C4-2B (cell line): ENCODE data around the gene SNAPC2.
A peak's percentile ranks its signal among the peaks of the same experiment; 100 is the strongest.

Experiments
- H3K27ac ChIP-seq: fragments of 450-650 bp; 2 replicates; pipeline ENCODE4 v1.5.1; 2017
- ZFX ChIP-seq: fragments of 450-650 bp; IDR thresholded peaks from 2 replicates; pipeline ENCODE4 v1.6.1; 2017
- TF ChIP-seq, protein P1 (sequence below): fragments of 450-650 bp; conservative IDR thresholded peaks from 2 replicates; pipeline ENCODE4 v1.5.1; 2017; ENCODE audit warnings: mild to moderate bottlenecking

SNAPC2 gene

DNA sequence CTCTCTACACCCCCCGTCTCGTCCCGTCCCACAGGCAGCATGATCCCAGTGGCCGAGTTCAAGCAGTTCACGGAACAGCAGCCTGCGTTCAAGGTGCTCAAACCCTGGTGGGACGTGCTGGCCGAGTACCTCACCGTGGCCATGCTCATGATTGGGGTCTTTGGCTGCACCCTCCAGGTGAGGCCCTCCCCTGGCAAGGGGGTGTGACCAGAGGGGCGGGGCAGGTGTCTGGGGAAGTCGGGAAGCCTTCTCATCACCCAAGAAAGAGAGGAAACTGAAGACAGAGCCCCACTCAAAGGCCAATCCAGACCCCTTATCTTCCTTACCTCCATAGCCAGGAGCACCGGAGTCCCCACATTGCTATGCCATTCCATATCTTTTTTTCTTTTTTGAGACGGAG lies 24.6 kb upstream of the SNAPC2 start:
- TF ChIP-seq, protein P1, sequence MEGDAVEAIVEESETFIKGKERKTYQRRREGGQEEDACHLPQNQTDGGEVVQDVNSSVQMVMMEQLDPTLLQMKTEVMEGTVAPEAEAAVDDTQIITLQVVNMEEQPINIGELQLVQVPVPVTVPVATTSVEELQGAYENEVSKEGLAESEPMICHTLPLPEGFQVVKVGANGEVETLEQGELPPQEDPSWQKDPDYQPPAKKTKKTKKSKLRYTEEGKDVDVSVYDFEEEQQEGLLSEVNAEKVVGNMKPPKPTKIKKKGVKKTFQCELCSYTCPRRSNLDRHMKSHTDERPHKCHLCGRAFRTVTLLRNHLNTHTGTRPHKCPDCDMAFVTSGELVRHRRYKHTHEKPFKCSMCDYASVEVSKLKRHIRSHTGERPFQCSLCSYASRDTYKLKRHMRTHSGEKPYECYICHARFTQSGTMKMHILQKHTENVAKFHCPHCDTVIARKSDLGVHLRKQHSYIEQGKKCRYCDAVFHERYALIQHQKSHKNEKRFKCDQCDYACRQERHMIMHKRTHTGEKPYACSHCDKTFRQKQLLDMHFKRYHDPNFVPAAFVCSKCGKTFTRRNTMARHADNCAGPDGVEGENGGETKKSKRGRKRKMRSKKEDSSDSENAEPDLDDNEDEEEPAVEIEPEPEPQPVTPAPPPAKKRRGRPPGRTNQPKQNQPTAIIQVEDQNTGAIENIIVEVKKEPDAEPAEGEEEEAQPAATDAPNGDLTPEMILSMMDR, result no peak
- no peak for TF ChIP-seq ZFX
- peak overlapping the region; percentile 78 for H3K27ac ChIP-seq

DNA sequence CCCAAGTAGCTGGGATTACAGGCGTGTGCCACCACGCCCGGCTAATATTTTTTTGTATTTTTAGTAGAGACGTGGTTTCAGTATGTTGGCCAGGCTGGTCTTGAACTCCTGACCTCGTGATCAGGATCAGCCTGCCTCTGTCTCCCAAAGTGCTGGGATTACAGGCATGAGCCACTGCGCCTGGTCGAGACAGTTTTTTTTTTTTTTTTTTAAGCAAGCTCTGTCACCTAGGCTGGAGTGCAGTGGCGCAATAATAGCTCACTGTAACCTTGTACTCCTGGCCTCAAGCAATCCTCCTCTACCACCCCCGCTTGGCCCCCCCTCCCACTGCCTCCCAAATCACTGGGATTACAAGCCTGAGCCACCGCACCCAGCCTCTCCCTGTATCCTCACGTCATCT lies 22.8 kb upstream of the SNAPC2 start:
- no peak overlapping the region for H3K27ac ChIP-seq
- TF ChIP-seq ZFX, result no peak
- TF ChIP-seq, protein P1, result no peak

DNA sequence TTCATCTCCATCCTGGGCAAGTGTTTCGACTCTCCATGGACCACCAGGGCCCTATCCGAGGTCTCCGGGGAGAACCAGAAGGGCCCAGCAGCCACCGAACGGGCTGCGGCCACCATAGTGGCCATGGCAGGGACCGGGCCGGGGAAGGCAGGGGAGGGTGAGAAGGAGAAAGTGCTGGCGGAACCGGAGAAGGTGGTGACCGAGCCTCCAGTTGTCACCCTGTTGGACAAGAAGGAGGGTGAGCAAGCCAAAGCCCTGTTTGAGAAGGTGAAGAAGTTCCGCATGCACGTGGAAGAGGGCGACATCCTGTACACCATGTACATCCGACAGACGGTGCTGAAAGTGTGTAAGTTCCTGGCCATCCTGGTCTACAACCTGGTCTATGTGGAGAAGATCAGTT lies 21.2 kb upstream of the SNAPC2 start:
- no peak overlapping the region for H3K27ac ChIP-seq
- TF ChIP-seq, protein P1, result no peak
- no peak for TF ChIP-seq ZFX

DNA sequence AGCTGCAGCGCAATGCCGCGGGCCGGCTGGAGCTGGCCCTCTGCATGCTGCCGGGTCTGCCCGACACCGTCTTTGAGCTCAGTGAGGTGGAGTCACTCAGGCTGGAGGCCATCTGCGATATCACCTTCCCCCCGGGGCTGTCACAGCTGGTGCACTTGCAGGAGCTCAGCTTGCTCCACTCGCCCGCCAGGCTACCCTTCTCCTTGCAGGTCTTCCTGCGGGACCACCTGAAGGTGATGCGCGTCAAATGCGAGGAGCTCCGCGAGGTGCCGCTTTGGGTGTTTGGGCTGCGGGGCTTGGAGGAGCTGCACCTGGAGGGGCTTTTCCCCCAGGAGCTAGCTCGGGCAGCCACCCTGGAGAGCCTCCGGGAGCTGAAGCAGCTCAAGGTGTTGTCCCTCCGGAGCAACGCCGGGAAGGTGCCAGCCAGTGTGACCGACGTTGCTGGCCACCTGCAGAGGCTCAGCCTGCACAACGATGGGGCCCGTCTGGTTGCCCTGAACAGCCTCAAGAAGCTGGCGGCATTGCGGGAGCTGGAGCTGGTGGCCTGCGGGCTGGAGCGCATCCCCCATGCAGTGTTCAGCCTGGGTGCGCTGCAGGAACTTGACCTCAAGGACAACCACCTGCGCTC lies 20.3 kb upstream of the SNAPC2 start:
- TF ChIP-seq, protein P1, result no peak
- TF ChIP-seq ZFX, result no peak
- no peak overlapping the region for H3K27ac ChIP-seq

DNA sequence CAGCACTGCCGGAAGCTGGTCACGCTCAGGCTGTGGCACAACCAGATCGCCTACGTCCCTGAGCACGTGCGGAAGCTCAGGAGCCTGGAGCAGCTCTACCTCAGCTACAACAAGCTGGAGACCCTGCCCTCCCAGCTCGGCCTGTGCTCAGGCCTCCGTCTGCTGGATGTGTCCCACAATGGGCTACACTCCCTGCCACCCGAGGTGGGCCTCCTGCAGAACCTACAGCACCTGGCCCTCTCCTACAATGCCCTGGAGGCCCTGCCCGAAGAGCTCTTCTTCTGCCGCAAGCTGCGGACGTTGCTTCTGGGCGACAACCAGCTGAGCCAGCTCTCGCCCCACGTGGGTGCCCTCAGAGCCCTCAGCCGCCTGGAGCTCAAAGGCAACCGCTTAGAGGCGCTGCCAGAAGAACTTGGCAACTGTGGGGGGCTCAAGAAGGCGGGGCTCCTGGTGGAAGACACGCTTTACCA lies 19.7 kb upstream of the SNAPC2 start:
- H3K27ac ChIP-seq, result no peak overlapping the region
- TF ChIP-seq ZFX, result no peak
- TF ChIP-seq, protein P1, result no peak

DNA sequence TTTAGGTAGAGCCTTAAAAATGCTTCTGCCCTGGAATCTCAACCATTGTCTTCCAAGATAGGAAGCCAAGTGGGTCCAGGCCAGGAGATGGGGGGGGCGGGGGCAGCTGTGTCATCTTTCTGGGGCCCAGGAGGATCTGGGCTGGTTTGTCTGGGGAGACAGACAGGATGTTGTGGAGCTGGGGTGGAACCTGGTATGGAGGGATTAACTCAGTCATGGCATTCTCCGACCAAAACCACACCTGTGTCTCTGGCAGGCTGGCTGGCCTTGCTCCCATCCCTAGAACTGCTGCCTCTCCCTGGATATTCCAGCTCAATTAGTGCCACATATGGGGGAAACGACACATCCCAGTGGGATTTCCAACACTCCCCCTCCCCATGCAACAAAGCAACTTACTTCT lies 19.2 kb upstream of the SNAPC2 start:
- TF ChIP-seq ZFX, result no peak
- TF ChIP-seq, protein P1, result no peak
- no peak overlapping the region for H3K27ac ChIP-seq

DNA sequence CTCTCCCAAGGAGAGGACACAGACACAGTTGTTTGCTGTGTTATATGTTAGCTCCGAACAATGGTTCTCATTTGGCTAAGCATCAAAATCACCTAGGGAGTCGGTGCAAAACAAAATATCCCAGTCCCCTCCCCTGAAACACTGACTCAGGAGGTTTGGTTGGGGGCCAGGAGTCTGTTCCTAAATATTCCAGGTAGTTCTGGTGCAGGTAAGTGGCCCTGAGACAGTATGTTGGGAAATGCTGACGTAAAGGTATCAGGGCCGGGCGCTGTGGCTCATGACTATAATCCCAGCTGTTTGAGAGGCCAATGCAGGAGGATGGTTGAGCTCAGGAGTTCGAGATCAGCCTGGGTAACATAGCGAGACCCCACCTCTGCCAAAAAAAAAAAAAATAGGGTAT lies 18.8 kb upstream of the SNAPC2 start:
- H3K27ac ChIP-seq, result no peak overlapping the region
- TF ChIP-seq ZFX, result no peak
- TF ChIP-seq, protein P1, result no peak
